Testis (tissue), 2 donors: Measurements from ENCODE around the gene EXOSC10.

Experiments
- CTCF ChIP-seq, 3 experiments: fragments of 450-650 bp in 2 of 3; fragments of 200-600 bp in 1 of 3; sonication (generic) in 1 of 3; IDR thresholded peaks; one replicate each; pipeline ENCODE4 v1.5.1; 2016 to 2019; ENCODE audit warnings: antibody characterized with exemption in 3 of 3, mild to moderate bottlenecking in 2 of 3, moderate library complexity in 1 of 3
- POLR2A ChIP-seq: fragments of 450-650 bp; IDR thresholded peaks from one replicate; pipeline ENCODE4 v1.6.1; 2017; ENCODE audit warnings: antibody characterized with exemption, mild to moderate bottlenecking, moderate library complexity

- TF ChIP-seq CTCF (IDR thresholded peaks at IDR 0.05) (no peak), POLR2A (no peak)
Measured at GRCh38 chr1:11130406-11130805, 30.7 kb upstream of the EXOSC10 start.
